GM21515 (cell line): ENCODE measurements around the gene RIC3.

Experiments used
- ATAC-seq: cut with Tn5 transposase; IDR thresholded peaks from one replicate; pipeline ENCODE4 v1.9.1; 2021; ENCODE audit not compliant: unreplicated experiment

RIC3 gene

DNA sequence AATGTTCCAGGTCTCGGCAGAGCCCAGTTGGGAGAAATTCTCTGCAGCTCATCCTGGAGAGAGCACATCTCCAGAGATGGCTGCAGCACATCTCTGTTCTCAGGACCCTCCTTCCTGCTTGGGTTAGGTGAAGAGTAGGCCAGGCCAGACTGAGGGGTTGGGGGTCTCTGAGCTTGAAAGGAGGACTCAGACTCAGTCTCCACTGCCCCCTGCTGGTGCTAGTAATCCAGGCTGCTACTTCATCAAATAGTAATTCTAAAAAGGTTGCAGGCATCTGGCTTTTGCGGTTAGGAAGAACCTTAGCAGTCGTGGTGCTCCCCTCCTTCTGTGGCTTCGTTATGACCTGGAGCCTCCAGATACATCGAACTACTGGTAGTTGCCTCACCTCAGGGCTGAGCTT lies 78.1 kb downstream of the RIC3 start:
- ATAC-seq, result no peak

DNA sequence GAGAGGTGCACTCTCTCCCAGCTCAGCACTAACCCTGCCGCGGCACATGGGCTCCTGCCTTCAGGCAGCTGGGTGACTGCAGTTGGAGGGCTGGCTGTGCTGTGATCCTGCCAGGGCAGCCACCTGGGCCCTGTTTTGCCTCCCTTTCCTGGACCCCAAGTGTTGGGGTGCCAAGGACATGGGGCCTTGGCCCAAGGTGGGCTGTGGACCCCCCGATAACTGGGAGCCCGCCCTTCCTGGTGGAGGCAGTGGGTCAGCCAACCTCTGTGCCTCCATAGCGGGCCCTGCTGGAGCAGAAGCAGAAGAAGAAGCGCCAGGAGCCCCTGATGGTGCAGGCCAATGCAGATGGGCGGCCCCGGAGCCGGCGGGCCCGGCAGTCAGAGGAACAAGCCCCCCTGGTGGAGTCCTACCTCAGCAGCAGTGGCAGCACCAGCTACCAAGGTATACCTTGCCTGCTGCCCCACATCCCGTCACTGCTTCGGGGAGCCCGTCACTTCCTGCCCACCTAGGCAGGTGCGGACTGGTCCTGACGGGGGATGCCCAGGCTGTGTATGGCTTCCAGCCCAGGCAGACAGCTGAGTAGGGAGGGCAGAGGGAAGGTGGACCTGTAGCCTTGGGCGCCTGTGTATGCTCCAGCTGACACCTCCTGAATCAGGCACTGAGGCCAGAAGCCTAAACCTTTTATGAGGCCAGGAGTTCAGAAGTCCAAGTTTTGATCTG lies 78.9 kb downstream of the RIC3 start:
- no peak for ATAC-seq

DNA sequence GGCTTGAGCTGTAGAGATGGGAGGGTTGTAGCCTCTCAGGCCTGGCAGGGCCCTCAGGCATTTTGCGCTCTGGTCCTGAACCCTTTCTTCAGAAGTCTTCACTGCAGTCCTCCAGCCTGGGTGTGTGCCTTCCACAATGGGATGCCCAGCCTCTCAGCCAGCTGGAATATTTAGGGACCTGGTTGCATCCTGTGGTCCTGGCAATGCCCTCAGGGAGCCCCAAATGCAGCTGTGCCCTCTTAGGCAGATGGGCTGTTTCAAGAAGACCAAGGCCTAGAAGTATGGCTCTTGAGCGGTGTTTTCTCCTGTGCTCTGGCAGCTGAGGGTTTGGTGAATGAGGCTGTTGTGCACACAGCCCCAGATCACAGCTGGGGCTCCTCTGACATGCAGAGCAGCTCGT lies 81.1 kb downstream of the RIC3 start:
- ATAC-seq, result no peak

DNA sequence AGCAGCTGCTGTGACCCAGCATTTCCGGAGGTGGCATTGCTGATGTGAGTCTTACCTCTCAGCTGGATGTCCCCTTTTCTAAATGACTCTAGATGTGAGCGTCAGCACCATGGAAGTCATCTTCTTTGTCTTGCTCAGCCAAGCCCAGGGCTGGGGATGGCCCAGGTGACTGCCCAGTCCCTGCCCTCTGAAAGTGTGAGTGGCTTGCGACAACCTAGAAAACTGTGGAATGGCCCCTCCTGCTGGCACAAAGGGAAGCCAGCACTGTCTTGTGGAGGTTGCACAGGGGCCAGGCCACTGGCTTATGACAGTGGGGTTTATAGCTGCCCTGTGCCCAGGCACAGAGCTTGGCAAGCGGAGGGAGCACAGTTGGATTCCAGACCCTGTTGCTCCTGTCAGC lies 81.6 kb downstream of the RIC3 start:
- no peak for ATAC-seq

DNA sequence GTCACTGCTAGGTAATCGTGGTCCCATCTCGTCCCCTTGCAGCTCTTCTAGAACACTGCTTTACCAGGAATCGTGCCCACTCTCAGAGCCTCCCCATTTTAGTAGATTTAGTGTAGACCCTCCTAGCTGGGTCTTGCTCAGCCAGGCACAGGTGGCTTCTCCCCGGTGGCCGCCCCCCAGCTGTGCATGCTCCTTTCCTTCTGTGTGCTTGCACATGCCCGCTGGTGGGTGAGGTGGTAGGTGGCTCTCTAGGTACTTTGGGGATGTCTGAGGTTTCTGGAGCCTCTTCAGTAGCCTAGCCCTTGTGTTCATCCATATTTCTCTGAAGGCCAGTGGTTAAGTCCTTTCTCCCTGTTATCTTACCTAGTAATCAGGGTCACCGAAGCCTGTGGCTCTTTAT lies 82.3 kb downstream of the RIC3 start:
- no peak for ATAC-seq

DNA sequence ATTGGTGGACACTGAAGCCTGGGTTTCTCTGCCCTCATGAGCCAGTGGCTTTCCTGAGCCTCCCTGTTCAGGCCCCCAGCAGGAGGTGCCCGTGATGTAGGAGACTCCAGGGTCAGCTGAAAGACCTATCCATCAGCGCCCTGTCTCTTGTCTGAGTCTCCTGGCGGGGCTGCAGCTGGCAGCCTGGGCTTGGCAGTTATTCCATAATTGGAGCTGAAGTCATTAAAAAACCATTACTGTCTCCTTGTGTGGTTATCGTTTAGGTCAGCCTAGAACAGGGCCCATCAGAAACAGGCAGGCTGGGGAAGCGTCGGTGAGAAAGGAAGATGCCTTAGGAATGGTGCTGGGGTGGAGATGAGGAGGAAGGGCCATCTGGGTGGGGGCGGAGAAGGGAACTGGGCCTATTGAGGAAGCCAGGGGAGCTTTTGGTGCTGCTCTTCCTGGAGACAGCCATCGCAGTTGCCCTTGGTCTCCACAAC lies 82.8 kb downstream of the RIC3 start:
- ATAC-seq, result no peak

DNA sequence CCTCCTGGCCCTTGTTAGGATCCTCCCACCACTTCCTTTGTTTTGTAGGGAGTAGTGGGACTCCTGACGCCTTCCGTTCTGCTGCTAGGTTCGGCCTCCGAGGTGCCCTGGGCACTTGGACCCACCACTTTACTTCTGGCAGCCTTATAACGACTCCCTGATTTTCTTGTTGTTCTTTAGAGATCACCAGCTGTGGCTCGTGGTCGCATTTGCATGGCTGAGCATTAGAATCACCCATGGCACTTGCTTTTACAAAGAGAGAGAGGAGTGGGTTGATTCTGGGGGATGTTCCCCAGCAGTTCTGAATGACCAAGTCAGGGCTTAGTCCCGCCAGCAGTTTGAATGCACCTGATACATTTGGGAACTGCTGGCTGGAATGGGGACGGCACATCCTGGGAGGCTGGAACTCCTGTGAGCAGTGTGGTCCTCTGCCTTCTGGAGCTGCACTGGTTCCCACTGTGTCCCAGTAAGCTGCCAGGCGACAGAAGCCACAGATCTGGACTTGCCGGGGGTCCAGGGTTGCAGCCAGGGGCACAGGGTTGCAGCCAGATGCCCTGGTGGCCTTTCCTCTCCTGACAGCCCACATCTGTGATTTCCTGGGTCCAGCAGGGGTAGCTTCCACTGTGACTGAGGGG lies 83.7 kb downstream of the RIC3 start:
- ATAC-seq, result no peak

DNA sequence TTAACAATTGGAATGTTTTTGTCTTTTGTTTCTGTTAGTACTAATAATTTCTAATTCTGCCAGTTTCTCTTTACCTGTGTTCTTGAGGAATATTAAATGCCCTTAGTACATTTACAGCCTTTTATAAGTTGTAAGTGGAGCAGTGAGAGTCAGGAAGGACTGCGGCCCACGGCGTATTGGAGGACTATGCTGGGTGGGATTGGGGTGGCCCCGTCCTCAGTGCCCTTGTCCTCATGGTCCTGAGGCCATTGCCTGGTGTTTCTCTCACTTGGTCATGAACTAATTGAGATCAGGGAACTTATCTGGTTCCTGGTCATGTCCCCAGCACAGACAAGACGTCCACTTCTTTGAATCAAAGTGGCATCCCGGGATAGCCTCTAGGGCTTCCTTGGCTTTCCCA lies 84.5 kb downstream of the RIC3 start:
- ATAC-seq, result no peak

DNA sequence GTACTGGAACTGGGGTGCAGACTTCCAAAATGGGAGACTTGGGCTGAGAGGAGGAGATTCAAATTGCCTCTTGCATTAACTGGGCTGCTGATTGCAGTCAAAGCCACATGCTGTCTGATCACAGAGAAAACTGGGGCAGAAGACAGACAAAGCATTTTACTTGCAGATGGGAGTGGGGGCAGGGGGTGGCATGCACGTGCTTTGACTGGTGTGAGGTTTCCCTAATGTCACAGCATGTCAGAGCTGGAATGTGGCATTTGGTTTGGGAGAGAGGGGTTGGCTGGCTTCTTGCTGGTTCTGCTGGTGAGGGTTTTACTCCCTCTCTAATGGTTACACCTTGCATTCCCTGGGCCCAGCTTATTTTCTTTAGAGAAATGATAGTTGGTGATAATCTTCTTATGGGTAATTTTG lies 84.9 kb downstream of the RIC3 start:
- ATAC-seq, result no peak

DNA sequence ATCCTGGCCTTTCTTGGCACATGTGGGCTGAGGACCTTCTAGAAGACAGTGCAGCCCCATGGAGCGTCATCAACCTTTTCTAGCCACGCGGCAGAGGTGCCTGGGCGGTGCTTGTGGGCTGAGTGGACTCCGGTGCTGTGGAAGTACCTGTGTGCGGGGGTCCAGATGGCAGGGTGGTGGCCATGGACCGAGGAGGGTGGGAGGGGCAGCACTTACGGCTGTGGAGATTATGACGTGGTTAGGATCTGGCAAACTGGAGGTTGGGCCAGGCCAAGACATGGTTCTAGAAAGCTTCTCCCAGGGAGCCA lies 85.8 kb downstream of the RIC3 start:
- no peak for ATAC-seq

DNA sequence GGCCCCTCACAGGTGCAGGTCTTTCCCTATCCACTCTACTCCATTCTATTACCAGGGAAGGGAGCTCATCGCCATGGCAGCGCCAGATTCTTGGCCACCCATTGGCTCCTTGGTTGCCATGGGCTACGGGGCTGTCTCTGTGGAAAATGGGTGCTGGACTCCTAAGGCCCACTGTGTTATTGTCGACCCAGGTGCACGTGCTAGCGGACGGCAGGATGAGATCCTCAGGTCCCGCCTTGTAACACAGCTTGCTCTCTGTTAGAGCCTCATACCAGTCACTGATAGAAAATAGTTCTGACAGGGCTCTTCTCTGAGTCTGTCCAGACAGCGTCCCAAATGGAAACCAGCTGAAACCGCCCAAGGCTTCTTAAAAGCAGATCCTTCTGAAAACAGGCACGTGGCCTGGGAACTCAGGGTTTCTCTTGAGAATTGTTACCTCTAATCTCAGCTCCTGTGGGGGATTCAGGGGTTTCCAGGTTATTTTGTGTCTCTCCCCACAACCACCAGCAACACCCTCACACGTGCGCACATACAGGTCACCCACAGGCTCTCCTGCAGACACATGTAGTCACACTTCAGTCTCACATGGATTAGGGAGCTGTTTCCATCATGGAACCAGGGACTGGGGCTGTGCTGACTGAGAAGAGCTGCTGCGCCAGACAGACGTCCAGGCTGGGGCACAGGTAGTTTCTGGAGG lies 86.3 kb downstream of the RIC3 start:
- no peak for ATAC-seq

DNA sequence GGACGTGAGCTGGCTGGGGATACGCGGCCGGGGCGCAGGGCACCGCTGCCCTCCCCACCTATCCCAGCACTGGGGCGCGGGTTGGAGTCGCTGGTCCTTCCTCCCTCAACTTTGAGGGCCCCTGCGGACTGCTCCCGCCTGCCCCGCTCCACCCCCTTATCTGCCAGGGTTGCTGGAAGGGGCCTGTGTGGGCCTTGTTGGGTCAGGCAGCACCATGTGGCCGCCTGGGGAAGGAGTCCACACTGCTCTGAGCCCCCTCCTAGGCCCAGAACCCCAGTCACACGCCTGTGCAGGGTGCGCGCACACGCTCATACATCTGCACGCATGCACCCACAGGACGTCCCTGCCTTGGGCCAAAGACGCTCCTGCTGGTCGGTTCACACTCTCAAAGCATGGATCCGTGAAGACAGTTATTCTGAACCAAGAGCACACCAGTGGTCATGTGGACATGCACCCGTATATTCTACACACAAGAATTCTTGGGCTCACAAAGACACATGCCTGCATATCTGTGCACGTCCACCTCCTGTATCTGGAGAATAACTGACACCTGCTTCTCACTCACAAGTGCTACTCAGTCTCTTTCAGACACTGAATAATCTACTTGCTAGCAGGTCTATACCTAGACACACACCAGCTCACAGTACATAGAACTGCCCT lies 87.1 kb downstream of the RIC3 start:
- ATAC-seq, result no peak

DNA sequence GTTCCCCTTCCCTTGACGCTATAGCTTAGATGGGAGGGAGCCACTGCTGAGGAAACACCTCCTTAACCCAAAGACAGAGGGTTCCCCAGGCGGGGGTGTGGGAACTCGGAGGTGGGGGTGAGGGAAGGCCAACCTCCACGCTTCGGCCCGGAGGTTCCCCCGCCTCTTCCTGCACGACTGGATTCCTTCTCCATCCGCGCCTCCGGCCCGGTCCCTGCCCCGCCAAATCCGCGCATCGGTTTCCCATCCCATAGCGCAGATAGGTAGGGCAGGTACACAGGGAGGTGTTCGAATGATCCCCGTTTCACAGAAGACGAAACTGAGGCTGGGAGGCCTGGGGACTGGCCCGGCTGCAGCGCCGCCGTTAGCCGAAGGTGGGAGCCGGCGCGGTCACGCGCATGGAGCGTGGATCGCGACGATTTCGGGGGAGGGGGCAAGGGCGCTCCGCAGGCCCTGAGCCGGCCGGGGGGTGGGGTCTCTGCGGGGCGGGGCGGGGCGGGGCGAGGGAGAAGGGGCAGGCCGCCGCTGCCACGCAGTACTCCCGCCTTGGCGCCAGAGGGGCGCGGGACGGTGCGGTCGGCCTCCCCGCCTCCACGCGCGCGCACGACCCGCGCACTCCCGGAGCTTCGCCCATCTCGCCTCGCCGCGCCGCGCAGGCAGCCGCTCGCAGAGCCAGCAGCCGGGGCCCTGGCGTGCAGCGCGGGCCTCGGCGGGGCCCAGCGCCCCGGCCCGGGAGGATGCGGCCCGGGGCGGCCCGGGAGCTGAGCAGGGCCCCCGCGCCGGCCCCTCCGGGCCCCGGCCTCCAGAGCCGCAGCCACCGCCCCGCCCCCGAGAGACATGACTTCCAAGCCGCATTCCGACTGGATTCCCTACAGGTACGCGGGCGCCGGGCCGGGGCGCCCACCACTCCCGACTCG lies 87.9 kb downstream of the RIC3 start, which contains the start of gene TUB:
TUB (plus strand) TSS at position 538 of the 917 bp plus-strand sequence; CDS start at position 838, 300 bp downstream.
- ATAC-seq, result no peak

DNA sequence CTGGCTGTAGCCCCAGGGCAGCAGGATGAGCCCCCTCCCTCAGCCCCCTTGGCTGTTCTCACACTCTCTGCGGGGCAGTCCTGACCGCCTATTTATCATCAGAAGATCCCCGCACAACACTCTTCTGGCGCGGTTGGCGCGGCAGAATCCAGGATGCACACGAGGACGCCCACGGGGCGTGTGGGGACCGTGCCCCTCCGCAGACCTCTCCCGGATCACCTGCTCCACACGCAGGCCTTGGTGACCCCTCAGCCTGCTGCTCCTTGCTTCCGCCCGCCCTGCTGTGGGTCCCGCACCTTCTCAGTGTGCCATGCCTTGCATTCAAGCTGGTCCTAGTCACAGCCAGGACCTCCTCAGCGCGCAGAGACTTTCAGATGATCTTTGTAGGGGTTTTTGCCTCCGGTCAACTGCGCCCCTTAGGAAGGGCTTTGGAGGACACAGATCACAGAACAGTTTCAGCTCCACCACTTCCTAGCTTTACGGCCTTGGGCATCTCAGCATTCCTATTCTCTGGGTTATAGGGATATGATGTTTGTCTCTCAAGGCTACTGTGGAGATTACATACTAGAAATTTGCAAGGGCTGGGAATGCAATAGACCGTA lies 88.7 kb downstream of the RIC3 start:
- ATAC-seq, result no peak

DNA sequence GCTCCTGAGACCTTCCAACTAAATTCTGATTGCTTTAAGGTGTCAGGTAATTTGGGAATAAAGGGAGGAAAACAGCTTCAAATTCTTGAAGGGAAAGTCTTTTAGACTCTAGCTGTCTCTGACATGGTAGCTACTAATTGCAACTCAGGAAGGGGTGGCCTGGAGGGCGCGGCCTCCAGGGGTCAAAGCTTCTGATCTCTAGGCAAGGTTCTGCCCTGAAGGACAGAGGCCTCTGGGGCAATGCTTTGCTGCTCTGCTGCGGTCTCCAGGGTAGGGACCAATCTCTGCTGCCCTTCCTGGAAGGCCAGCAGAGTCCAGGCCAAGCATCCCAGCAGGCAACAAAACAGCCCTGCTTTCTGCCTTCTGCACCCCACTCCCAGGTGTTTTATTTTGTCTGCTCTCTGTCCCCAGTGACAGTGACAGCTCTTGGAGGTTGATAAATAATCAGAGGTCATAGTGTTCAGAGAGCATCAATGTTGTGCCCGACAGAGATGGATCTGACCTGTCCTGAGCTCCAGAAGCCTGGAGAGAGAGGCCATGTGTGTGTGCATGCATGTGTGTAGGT lies 89.6 kb downstream of the RIC3 start:
- no peak for ATAC-seq

DNA sequence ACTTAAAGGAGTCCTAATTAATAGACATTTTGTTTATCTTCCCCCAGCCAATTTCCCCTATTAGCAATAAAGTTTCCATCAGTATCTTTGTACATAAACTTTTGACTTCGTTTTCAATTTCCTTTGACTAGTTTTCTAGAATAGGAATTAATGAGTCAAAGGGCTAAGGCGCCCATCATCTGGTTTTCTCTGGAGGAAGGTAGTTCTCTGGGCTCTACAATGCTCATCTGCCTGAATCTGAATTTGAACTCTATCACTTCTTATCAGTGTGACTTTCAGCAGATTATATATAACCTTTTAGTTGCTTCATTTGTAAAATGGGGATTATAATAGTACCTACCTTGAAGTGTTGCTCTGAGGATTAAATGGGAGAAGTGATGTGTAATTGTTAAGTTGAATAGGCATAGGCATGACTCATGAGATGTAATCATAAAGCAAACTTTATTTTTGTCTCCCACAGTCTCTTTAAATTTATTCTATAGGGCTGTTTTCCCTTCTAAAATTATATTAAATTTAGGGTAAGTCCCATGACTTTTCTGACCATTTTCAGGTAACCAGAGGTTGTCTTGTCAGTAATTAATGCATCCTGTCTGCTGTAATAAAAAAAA lies 93.6 kb downstream of the RIC3 start:
- ATAC-seq, result no peak

DNA sequence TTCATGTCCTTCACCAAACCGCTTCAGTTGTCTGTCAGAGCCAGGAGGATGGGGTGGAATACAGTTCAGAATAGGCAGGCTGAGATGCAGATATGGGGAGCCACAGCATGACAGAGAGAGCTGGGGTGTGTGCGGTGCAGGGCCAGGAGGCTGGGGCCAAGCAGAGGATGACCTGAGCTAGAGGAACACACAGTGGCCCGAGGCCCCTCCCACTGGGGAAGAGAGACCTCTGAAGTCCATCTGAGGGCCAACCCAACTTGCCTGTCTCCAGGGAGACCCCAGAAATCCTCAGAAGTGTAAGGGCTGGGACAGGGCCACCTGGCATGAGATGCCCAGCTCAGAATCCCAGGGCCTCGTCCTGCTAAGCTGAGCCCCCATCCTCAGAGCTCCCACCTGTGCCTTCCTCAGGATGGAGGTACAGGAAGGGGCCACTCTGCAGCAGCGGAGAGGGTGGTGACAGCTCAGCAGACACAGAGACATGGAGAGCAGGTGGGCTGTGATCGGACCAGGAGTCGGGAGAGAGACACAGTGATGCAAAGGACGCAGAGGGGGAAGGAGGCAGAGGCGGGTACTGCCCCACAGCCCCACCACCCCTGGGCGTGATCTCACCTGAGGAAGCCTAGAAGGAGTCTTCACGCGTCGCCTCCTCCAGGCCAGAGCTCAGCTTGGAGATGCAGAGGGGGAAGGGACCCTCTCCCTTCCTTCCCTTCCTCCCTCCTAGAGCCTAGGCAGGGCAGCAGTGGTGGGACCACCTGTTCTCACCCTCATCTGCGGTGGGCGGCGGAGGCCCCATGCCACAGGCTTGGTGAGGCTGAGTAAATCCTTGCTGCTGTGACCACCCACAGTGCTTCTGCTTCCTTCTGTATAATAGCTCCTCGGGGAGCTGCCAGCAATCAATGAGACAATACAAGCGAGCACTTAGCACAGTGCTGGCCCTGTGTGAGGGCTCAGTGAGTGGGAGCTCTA lies 96.9 kb downstream of the RIC3 start:
- ATAC-seq, result no peak

DNA sequence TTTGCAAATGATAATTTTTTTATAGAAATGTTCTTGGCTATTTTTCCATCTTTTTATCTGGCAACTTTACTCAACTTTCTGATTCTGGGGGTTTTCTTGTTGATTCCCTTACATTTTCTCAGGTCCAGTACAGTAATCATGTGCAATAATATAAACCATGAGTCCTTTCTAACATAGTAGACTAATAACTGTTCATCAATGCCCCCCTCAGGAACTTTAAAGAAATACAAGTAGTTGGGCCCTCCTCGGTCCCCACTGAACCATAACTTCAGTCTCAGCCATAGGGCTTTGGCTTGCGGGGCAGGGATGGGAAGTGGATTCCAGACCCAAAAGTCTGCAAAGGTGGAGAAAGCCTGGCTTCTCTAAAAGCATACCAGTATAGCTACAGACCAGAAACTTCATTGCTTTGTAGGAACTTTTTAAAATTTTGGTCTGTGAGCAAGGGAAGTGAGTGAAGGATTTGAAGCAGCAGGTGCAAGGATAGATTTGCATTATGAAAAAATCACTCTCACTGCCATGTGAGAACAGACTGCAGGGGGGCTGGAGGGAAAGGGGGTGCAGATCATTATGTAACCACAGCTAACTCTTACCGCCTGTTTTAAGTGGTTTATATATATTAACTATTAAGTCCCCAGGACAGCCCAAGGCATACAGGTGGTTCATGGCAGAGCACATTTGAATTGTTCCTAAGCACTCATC lies 98.3 kb downstream of the RIC3 start:
- ATAC-seq, result no peak
